ENCODE measurements around the gene PRR9.

DNA sequence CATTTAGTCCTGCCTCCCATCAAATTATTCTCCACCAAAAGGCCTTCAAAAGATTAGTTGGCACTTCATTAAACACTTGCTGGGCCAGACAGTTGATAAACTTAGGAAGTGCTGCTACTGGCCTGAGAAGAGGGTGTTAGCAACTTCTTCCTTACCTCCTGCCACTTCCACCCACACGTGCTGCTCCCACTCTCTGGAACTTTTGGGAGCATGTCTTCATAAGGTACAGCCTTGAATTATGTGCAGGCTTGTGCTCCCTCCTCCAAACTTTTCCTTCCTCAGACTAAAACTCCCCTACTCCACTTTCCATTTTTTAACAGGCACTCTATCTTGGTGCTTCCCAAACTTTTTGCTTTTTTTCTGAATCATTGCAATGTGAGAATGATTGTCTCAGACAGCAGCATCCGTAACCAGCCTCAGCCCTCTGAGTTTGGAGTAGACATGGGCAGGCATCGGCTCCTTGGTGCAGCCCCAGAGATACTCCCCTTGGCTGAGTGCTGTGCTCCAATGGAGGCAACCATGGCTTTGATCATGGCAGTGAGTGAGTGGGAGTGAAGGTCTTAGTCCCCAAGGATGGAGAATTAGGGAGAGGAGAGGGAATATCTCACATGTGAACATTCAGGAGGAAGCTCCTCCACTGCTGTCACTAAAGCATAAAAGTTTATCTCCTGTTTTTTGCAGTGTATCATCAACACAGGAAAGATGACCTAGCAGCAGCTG lies 22.9 kb upstream of the PRR9 start:
- TF ChIP-seq EZH2 (IDR thresholded peaks at IDR 0.05; ENCODE audit: low read depth, low read length, severe bottlenecking), result no peak
- TF ChIP-seq CHD2 (IDR thresholded peaks at IDR 0.05; ENCODE audit: low read length), result no peak
- no peak for TF ChIP-seq ZNF274 (IDR thresholded peaks at IDR 0.05; ENCODE audit: borderline replicate concordance, extremely low read depth, low read length)
- TF ChIP-seq MAFK (IDR thresholded peaks at IDR 0.05; ENCODE audit: low read depth, low read length), result no peak
- TF ChIP-seq CBX8 (IDR thresholded peaks at IDR 0.05; ENCODE audit: borderline replicate concordance, low read depth, low read length), result no peak
- no peak for TF ChIP-seq CEBPB (IDR thresholded peaks at IDR 0.05; ENCODE audit: low read depth, low read length)
- TF ChIP-seq, protein P1, sequence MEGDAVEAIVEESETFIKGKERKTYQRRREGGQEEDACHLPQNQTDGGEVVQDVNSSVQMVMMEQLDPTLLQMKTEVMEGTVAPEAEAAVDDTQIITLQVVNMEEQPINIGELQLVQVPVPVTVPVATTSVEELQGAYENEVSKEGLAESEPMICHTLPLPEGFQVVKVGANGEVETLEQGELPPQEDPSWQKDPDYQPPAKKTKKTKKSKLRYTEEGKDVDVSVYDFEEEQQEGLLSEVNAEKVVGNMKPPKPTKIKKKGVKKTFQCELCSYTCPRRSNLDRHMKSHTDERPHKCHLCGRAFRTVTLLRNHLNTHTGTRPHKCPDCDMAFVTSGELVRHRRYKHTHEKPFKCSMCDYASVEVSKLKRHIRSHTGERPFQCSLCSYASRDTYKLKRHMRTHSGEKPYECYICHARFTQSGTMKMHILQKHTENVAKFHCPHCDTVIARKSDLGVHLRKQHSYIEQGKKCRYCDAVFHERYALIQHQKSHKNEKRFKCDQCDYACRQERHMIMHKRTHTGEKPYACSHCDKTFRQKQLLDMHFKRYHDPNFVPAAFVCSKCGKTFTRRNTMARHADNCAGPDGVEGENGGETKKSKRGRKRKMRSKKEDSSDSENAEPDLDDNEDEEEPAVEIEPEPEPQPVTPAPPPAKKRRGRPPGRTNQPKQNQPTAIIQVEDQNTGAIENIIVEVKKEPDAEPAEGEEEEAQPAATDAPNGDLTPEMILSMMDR (IDR thresholded peaks at IDR 0.05; ENCODE audit: control extremely low read depth in 1 of 3, insufficient read depth in 1 of 3, low read depth in 1 of 3, low read length in 3 of 3), result no peak
- no peak for TF ChIP-seq EP300 (IDR thresholded peaks at IDR 0.05; ENCODE audit: borderline replicate concordance in 1 of 2, low read depth in 2 of 2, low read length in 2 of 2)
- TF ChIP-seq RFX5 (IDR thresholded peaks at IDR 0.05; ENCODE audit: borderline replicate concordance, low read depth, low read length), result no peak
- no peak for TF ChIP-seq POLR2A (IDR thresholded peaks at IDR 0.05; ENCODE audit: control extremely low read depth in 1 of 2, low read depth in 2 of 2, low read length in 2 of 2)
- no peak for TF ChIP-seq JUND (IDR thresholded peaks at IDR 0.05; ENCODE audit: low read length)
- no peak for TF ChIP-seq TCF12 (IDR thresholded peaks at IDR 0.05; ENCODE audit: low read depth, low read length)
- TF ChIP-seq BRCA1 (IDR thresholded peaks at IDR 0.05; ENCODE audit: low read depth, low read length), result no peak
- no peak for TF ChIP-seq SIX5 (IDR thresholded peaks at IDR 0.05; ENCODE audit: low read depth, low read length)

All from H1 (cell line).